Ishikawa (cell line): ENCODE data around the gene GLI3.

ENCODE experiments used
- CEBPB ChIP-seq: IDR thresholded peaks from 2 replicates; pipeline ENCODE4 v1.6.1; 2012
- CREB1 ChIP-seq: IDR thresholded peaks from 2 replicates; pipeline ENCODE4 v1.6.1; 2012; ENCODE audit warnings: low read depth
- EGR1 ChIP-seq: IDR thresholded peaks from 2 replicates; pipeline ENCODE4 v1.6.1; 2012
- EP300 ChIP-seq: IDR thresholded peaks from 2 replicates; pipeline ENCODE4 v1.6.1; 2012; ENCODE audit warnings: borderline replicate concordance
- FOXM1 ChIP-seq: IDR thresholded peaks from 2 replicates; pipeline ENCODE4 v1.6.1; 2012; ENCODE audit warnings: low read depth, borderline replicate concordance
- MAX ChIP-seq: IDR thresholded peaks from 2 replicates; pipeline ENCODE4 v1.6.1; 2012
- NFIC ChIP-seq: IDR thresholded peaks from 2 replicates; pipeline ENCODE4 v1.6.1; 2012
- RAD21 ChIP-seq: IDR thresholded peaks from 2 replicates; pipeline ENCODE4 v1.6.1; 2012; ENCODE audit warnings: low read depth
- TAF1 ChIP-seq: IDR thresholded peaks from 2 replicates; pipeline ENCODE4 v1.6.1; 2012; ENCODE audit warnings: low read depth, mild to moderate bottlenecking
- TCF12 ChIP-seq: IDR thresholded peaks from 2 replicates; pipeline ENCODE4 v1.6.1; 2012; ENCODE audit warnings: low read depth
- TEAD4 ChIP-seq: IDR thresholded peaks from 2 replicates; pipeline ENCODE4 v1.6.1; 2012
- YY1 ChIP-seq: IDR thresholded peaks from 2 replicates; pipeline ENCODE4 v1.6.1; 2012; ENCODE audit warnings: low read depth
- ZBTB7A ChIP-seq: IDR thresholded peaks from 2 replicates; pipeline ENCODE4 v1.6.1; 2012; ENCODE audit warnings: low read depth
- TF ChIP-seq, protein P1 (sequence below): IDR thresholded peaks from 2 replicates; pipeline ENCODE4 v1.6.1; 2012; ENCODE audit warnings: low read depth, mild to moderate bottlenecking
- TF ChIP-seq, protein P2 (sequence below): IDR thresholded peaks from 2 replicates; pipeline ENCODE4 v1.6.1; 2012

GLI3 gene

GRCh38 chr7:42123716-42124115 is 113.3 kb downstream of the GLI3 start:
- TF ChIP-seq YY1 = no peak
- no peak for TF ChIP-seq EP300
- TF ChIP-seq MAX = no peak
- 0 out of 2 replicates have a peak, but pooled peaks have one; percentile 24 for TF ChIP-seq NFIC
- TF ChIP-seq FOXM1 = no peak
- no peak for TF ChIP-seq TAF1
- TF ChIP-seq, protein P1, sequence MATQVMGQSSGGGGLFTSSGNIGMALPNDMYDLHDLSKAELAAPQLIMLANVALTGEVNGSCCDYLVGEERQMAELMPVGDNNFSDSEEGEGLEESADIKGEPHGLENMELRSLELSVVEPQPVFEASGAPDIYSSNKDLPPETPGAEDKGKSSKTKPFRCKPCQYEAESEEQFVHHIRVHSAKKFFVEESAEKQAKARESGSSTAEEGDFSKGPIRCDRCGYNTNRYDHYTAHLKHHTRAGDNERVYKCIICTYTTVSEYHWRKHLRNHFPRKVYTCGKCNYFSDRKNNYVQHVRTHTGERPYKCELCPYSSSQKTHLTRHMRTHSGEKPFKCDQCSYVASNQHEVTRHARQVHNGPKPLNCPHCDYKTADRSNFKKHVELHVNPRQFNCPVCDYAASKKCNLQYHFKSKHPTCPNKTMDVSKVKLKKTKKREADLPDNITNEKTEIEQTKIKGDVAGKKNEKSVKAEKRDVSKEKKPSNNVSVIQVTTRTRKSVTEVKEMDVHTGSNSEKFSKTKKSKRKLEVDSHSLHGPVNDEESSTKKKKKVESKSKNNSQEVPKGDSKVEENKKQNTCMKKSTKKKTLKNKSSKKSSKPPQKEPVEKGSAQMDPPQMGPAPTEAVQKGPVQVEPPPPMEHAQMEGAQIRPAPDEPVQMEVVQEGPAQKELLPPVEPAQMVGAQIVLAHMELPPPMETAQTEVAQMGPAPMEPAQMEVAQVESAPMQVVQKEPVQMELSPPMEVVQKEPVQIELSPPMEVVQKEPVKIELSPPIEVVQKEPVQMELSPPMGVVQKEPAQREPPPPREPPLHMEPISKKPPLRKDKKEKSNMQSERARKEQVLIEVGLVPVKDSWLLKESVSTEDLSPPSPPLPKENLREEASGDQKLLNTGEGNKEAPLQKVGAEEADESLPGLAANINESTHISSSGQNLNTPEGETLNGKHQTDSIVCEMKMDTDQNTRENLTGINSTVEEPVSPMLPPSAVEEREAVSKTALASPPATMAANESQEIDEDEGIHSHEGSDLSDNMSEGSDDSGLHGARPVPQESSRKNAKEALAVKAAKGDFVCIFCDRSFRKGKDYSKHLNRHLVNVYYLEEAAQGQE = no peak
- no peak for TF ChIP-seq CEBPB
- TF ChIP-seq ZBTB7A = no peak

DNA sequence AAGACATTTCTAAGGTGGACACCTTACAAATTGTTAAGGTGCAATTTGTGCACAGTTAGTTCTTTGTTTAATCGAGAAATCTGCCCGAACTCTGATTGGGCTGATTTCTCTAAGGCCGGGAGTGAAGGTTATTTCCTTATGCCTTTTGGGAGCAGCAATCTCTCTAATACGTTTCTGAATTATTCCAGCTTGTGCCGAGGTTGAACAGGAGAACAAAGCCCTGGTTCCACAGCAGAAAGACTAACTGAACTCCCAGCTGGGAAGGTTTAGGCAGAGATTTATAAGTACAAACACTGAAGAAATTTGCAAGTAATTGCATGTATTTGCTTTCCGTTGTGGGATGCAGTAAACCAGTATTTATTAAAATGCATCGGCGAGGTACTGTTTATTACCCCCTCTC is 116.8 kb downstream of the GLI3 start:
- TF ChIP-seq EP300 = no peak
- TF ChIP-seq EGR1 = no peak
- TF ChIP-seq CEBPB = no peak
- TF ChIP-seq YY1 = no peak
- TF ChIP-seq TCF12 = no peak
- TF ChIP-seq, protein P1 = no peak
- TF ChIP-seq TAF1 = no peak
- TF ChIP-seq RAD21 = no peak
- TF ChIP-seq CREB1 = no peak
- TF ChIP-seq TEAD4 = no peak

DNA sequence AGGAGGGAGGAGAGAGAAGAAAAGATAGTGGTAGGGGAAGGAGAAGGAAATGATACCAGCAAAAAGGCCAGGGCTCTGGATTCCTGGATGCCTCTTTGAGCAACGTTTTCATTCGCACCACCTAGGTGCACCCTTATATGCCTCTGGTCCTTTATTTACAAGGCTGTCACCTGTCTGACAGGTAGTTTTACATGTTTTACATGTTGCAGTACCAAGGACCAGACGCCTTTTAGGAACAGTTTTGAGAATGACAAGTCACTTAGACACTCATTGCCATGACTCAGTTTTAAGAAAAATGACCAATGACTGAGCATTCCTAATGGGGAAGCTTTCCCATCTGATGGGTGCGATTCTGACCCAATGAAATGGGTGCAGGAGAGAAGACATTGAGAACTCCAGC is 119.8 kb downstream of the GLI3 start:
- no peak for TF ChIP-seq TAF1
- no peak for TF ChIP-seq NFIC
- TF ChIP-seq TEAD4 = no peak
- TF ChIP-seq EP300 = no peak
- TF ChIP-seq CEBPB = no peak
- TF ChIP-seq ZBTB7A = no peak

DNA sequence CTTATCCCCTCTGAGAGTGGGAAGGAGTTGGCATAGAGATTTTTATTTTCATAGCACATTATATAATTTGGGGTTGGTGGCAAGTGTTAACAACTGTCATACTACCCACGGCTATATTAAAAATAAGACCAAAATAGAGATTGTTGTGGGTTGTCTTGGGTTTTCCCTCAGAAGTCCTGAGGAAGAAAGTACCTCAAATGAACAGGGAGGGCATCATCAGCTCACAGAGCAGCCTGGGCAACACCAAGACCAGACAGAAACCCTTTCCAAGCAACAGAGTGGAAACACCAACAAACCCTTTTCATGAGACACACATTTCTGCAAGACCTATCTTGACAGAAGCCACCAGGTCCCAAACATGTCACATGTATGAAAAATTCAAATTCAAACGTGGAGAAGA is 121.2 kb downstream of the GLI3 start:
- TF ChIP-seq CREB1 = no peak
- TF ChIP-seq TCF12 = no peak
- TF ChIP-seq RAD21 = no peak
- TF ChIP-seq ZBTB7A = no peak
- no peak for TF ChIP-seq EGR1
- no peak for TF ChIP-seq EP300
- TF ChIP-seq, protein P1 = no peak
- no peak for TF ChIP-seq NFIC
- TF ChIP-seq FOXM1 = no peak
- no peak for TF ChIP-seq MAX
- no peak for TF ChIP-seq TAF1
- TF ChIP-seq CEBPB = no peak
- no peak for TF ChIP-seq TEAD4
- TF ChIP-seq, protein P2, sequence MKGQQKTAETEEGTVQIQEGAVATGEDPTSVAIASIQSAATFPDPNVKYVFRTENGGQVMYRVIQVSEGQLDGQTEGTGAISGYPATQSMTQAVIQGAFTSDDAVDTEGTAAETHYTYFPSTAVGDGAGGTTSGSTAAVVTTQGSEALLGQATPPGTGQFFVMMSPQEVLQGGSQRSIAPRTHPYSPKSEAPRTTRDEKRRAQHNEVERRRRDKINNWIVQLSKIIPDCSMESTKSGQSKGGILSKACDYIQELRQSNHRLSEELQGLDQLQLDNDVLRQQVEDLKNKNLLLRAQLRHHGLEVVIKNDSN = no peak
- TF ChIP-seq YY1 = no peak

- TF ChIP-seq TEAD4 = no peak
- no peak for TF ChIP-seq CREB1
- TF ChIP-seq EP300 = no peak
- TF ChIP-seq CEBPB = no peak
- TF ChIP-seq, protein P2 = no peak
Observed at GRCh38 chr7:42110333-42110732, 126.7 kb downstream of the GLI3 start.
